DOHH2 (cell line): ENCODE results near the gene GPRC5D.

Experiments
- H3F3A ChIP-seq: fragments of 200-600 bp; sonication (generic), shearing (Covaris generic); 2 replicates; pipeline ENCODE4 v1.6.0; 2016; ENCODE audit warnings: antibody characterized with exemption, mild to moderate bottlenecking; ENCODE audit not compliant: control insufficient read depth, insufficient read depth
- H3K27ac ChIP-seq: fragments of 200-600 bp; sonication (generic); 2 replicates; pipeline ENCODE4 v1.5.1; 2014; ENCODE audit warnings: low read depth, mild to moderate bottlenecking, low read length, moderate library complexity
- H3K27me3 ChIP-seq: fragments of 200-600 bp; sonication (generic); 2 replicates; pipeline ENCODE4 v1.6.1; 2014; ENCODE audit warnings: mild to moderate bottlenecking, low read length, mixed read lengths; ENCODE audit not compliant: control insufficient read depth
- H3K36me3 ChIP-seq: fragments of 200-600 bp; sonication (generic); 2 replicates; pipeline ENCODE4 v1.6.1; 2014; ENCODE audit warnings: mild to moderate bottlenecking, low read length, moderate library complexity, mixed read lengths; ENCODE audit not compliant: control insufficient read depth
- H3K4me1 ChIP-seq: fragments of 200-600 bp; sonication (generic); 2 replicates; pipeline ENCODE4 v1.6.1; 2014; ENCODE audit warnings: mild to moderate bottlenecking, low read length, mixed read lengths; ENCODE audit not compliant: control insufficient read depth
- H3K4me2 ChIP-seq: fragments of 200-600 bp; sonication (generic); 2 replicates; pipeline ENCODE4 v1.6.0; 2014; ENCODE audit warnings: mild to moderate bottlenecking, low read length, moderate library complexity
- H3K4me3 ChIP-seq: fragments of 200-600 bp; sonication (generic); 2 replicates; pipeline ENCODE4 v1.5.1; 2014; ENCODE audit warnings: mild to moderate bottlenecking, low read length, mixed read lengths
- H3K79me2 ChIP-seq: fragments of 200-600 bp; sonication (generic); 2 replicates; pipeline ENCODE4 v1.6.1; 2014; ENCODE audit warnings: mild to moderate bottlenecking, low read length, mixed read lengths; ENCODE audit not compliant: control insufficient read depth
- H3K9me2 ChIP-seq: fragments of 200-600 bp; sonication (generic); replicated peaks from 2 replicates; pipeline ENCODE4 v1.6.1; 2014; ENCODE audit warnings: mild to moderate bottlenecking, low read length, mixed read lengths; ENCODE audit not compliant: control insufficient read depth
- H3K9me3 ChIP-seq: fragments of 200-600 bp; sonication (generic); 2 replicates; pipeline ENCODE4 v1.6.1; 2014; ENCODE audit warnings: antibody characterized with exemption, low read length, mixed read lengths; ENCODE audit not compliant: control insufficient read depth, insufficient read depth
- H4K20me1 ChIP-seq: fragments of 200-600 bp; sonication (generic); 2 replicates; pipeline ENCODE4 v1.6.0; 2014; ENCODE audit warnings: low read depth, mild to moderate bottlenecking, antibody characterized with exemption, low read length, moderate library complexity; ENCODE audit not compliant: control insufficient read depth, insufficient read depth
- EZH2phosphoT487 ChIP-seq: fragments of 200-600 bp; sonication (generic); IDR thresholded peaks from 2 replicates; pipeline ENCODE4 v1.6.1; 2017; ENCODE audit warnings: borderline replicate concordance, mild to moderate bottlenecking, antibody characterized with exemption, low read length, moderate library complexity, mixed read lengths
- TF ChIP-seq, protein P1 (sequence below): fragments of 200-600 bp; sonication (generic); IDR thresholded peaks from one replicate; pipeline ENCODE4 v1.5.1; 2014; ENCODE audit warnings: antibody characterized with exemption, mild to moderate bottlenecking, low read depth, low read length; ENCODE audit not compliant: poor library complexity, severe bottlenecking

GPRC5D gene

DNA sequence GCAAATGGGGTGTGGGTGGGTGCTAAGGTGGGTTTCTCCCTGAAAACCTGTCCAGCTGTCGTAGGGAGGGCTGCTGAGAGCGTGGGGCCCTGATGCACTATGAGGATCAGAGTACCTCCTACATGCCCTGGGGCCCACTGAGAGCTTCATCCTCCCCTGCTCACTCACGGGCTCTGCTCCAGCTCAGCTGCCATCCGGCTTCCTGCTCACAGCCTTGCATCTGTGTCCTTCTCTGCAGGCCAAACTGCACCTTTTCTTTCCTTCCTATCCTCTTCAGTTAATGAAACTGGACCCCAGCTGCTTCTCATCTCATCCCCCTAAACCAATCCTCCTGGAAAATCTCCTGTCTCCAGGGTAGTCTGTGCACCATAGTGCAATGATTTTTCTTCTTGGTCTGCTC, 22.2 kb upstream of the GPRC5D start:
- H3K4me2 ChIP-seq: no peak overlapping the region
- H4K20me1 ChIP-seq: no peaks in the 10 kb centered on the region
- no peaks in the 10 kb centered on the region for H3K79me2 ChIP-seq
- TF ChIP-seq EZH2phosphoT487: no peak
- H3F3A ChIP-seq: no peaks in the 10 kb centered on the region
- no peaks in the 10 kb centered on the region for H3K36me3 ChIP-seq
- 0 out of 2 replicates have a peak, but pooled peaks cover 3% of the 10 kb centered on the region for H3K27me3 ChIP-seq
- H3K27ac ChIP-seq: no peak overlapping the region
- H3K4me1 ChIP-seq: no peaks in the 10 kb centered on the region
- H3K4me3 ChIP-seq: no peak overlapping the region
- no peaks in the 10 kb centered on the region for H3K9me3 ChIP-seq
- no peaks in the 10 kb centered on the region for H3K9me2 ChIP-seq

DNA sequence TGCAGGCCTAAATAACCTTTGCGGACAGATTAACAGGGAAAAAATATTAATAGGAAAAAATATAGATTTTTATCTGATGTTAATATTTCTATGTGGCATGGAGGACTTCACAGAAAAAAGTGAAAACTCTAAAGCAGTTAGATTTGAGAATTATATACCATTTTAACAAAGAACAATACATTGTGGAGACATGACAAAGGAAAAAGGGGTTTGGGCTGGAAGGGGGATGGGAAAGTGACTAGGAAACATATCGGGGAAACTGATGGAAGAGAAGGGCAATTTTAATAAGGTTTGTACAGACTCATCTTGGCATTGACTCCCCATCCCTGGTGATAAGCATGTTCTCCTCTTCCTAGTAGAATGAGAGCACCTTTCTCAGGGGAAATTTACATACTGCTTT, 21.0 kb upstream of the GPRC5D start:
- TF ChIP-seq, protein P1, sequence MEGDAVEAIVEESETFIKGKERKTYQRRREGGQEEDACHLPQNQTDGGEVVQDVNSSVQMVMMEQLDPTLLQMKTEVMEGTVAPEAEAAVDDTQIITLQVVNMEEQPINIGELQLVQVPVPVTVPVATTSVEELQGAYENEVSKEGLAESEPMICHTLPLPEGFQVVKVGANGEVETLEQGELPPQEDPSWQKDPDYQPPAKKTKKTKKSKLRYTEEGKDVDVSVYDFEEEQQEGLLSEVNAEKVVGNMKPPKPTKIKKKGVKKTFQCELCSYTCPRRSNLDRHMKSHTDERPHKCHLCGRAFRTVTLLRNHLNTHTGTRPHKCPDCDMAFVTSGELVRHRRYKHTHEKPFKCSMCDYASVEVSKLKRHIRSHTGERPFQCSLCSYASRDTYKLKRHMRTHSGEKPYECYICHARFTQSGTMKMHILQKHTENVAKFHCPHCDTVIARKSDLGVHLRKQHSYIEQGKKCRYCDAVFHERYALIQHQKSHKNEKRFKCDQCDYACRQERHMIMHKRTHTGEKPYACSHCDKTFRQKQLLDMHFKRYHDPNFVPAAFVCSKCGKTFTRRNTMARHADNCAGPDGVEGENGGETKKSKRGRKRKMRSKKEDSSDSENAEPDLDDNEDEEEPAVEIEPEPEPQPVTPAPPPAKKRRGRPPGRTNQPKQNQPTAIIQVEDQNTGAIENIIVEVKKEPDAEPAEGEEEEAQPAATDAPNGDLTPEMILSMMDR: no peak
- no peak for TF ChIP-seq EZH2phosphoT487
- Histone ChIP-seq H3K4me1 (no peaks in the 10 kb centered on the region), H3K9me3 (no peaks in the 10 kb centered on the region)

DNA sequence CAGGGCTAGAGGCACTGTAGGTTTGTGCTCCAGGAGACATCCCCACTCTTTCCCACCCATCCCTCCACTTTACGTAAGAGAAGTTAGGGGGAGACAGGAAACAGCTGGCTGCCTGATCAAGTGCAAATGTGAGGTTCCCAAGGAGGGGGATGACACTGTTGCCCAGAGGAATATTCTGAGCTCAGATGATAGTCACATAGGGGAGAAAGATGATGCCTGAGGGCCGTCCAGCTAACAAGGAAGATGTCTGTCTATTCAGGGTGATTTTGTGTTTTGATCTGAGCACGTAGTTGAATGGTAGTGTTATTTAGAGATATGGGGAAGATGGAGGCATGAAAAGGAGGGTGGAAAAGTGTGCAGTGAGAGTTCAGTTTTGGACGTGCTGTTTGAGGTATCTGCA, 13.9 kb upstream of the GPRC5D start:
- no peaks in the 10 kb centered on the region for H3K9me2 ChIP-seq

More for the DNA sequence above, 21.0 kb upstream of the GPRC5D start:
- Histone ChIP-seq H3F3A (no peaks in the 10 kb centered on the region), H3K27ac (no peak overlapping the region), H3K27me3 (0 out of 2 replicates have a peak, but pooled peaks cover 5% of the 10 kb centered on the region), H3K9me2 (no peaks in the 10 kb centered on the region), H3K4me2 (no peak overlapping the region), H4K20me1 (no peaks in the 10 kb centered on the region), H3K79me2 (no peaks in the 10 kb centered on the region), H3K36me3 (no peaks in the 10 kb centered on the region), H3K4me3 (no peak overlapping the region)

DNA sequence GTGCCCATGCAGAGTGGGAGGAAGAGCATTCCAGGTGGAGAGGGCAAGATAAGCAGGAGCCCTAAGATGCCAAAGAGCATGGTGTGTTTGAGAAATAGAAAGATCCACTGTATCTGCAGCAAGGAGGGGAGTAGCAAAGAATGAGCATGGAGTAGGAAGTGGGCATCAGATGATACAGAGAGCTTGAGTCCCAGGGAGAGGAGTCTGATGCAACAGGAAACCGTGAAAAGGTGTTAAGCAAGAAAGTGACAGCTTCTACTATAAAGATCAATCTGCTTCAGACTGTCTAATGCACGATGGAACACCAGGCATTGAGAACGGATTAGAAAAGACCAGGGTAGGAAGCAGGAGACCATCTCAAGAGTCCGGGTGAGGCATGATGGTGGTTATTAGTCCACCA, 12.3 kb upstream of the GPRC5D start:
- no peak overlapping the region for H3K4me3 ChIP-seq

More for the DNA sequence above, 13.9 kb upstream of the GPRC5D start:
- Histone ChIP-seq H3K27me3 (peaks cover 7% of the 10 kb centered on the region; the same call in 1 of the 2 replicates), H3K79me2 (no peaks in the 10 kb centered on the region), H3K4me1 (no peaks in the 10 kb centered on the region), H3K9me3 (no peaks in the 10 kb centered on the region), H3K27ac (no peak overlapping the region), H4K20me1 (no peaks in the 10 kb centered on the region), H3K4me2 (no peak overlapping the region), H3K4me3 (no peak overlapping the region), H3F3A (no peaks in the 10 kb centered on the region), H3K36me3 (no peaks in the 10 kb centered on the region)
- TF ChIP-seq, protein P1: no peak
- TF ChIP-seq EZH2phosphoT487: no peak

More for the DNA sequence above, 12.3 kb upstream of the GPRC5D start:
- H3K4me1 ChIP-seq: no peaks in the 10 kb centered on the region
- H3K9me2 ChIP-seq: no peaks in the 10 kb centered on the region
- no peaks in the 10 kb centered on the region for H3F3A ChIP-seq
- H3K9me3 ChIP-seq: no peaks in the 10 kb centered on the region
- TF ChIP-seq EZH2phosphoT487: no peak
- TF ChIP-seq, protein P1: no peak
- no peaks in the 10 kb centered on the region for H3K36me3 ChIP-seq
- no peaks in the 10 kb centered on the region for H3K79me2 ChIP-seq
- no peak overlapping the region for H3K27ac ChIP-seq
- no peaks in the 10 kb centered on the region for H4K20me1 ChIP-seq
- peaks cover 7% of the 10 kb centered on the region; the same call in 1 of the 2 replicates for H3K27me3 ChIP-seq
- H3K4me2 ChIP-seq: no peak overlapping the region
